Thyroid gland (tissue), 4 donors: Measurements from ENCODE around the gene KCNH4.

Source experiments
- POLR2A ChIP-seq, 2 donors: fragments of 450-650 bp; IDR thresholded peaks; one replicate each; pipeline ENCODE4 v1.6.1; 2017; ENCODE audit warnings: antibody characterized with exemption in 2 of 2, mild to moderate bottlenecking in 2 of 2, moderate library complexity in 1 of 2
- TF ChIP-seq, protein P1 (sequence below), 6 experiments: fragments of 200-600 bp in 3 of 6; fragments of 450-650 bp in 3 of 6; sonication (generic) in 3 of 6; IDR thresholded peaks; one replicate each; pipeline ENCODE4 v1.5.1; 2016 to 2019; ENCODE audit warnings: antibody characterized with exemption in 6 of 6, mild to moderate bottlenecking in 2 of 6, inconsistent platforms in 1 of 6, moderate library complexity in 1 of 6

- TF ChIP-seq, protein P1, sequence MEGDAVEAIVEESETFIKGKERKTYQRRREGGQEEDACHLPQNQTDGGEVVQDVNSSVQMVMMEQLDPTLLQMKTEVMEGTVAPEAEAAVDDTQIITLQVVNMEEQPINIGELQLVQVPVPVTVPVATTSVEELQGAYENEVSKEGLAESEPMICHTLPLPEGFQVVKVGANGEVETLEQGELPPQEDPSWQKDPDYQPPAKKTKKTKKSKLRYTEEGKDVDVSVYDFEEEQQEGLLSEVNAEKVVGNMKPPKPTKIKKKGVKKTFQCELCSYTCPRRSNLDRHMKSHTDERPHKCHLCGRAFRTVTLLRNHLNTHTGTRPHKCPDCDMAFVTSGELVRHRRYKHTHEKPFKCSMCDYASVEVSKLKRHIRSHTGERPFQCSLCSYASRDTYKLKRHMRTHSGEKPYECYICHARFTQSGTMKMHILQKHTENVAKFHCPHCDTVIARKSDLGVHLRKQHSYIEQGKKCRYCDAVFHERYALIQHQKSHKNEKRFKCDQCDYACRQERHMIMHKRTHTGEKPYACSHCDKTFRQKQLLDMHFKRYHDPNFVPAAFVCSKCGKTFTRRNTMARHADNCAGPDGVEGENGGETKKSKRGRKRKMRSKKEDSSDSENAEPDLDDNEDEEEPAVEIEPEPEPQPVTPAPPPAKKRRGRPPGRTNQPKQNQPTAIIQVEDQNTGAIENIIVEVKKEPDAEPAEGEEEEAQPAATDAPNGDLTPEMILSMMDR (IDR thresholded peaks at IDR 0.05) = no peak
- no peak for TF ChIP-seq POLR2A (IDR thresholded peaks at IDR 0.05)
These were observed 63.4 kb downstream of the KCNH4 start for GRCh38 chr17:42117397-42118125.
